GM12891 (cell line): ENCODE measurements around the gene HBZ.

ENCODE experiments used
- POLR2A ChIP-seq: IDR thresholded peaks from 2 replicates; pipeline ENCODE4 v1.6.1; 2011; ENCODE audit warnings: low read depth, low read length, control low read depth
- POLR2AphosphoS5 ChIP-seq: IDR thresholded peaks from 2 replicates; pipeline ENCODE4 v1.6.1; 2011; ENCODE audit warnings: low read depth, low read length, control low read depth

DNA sequence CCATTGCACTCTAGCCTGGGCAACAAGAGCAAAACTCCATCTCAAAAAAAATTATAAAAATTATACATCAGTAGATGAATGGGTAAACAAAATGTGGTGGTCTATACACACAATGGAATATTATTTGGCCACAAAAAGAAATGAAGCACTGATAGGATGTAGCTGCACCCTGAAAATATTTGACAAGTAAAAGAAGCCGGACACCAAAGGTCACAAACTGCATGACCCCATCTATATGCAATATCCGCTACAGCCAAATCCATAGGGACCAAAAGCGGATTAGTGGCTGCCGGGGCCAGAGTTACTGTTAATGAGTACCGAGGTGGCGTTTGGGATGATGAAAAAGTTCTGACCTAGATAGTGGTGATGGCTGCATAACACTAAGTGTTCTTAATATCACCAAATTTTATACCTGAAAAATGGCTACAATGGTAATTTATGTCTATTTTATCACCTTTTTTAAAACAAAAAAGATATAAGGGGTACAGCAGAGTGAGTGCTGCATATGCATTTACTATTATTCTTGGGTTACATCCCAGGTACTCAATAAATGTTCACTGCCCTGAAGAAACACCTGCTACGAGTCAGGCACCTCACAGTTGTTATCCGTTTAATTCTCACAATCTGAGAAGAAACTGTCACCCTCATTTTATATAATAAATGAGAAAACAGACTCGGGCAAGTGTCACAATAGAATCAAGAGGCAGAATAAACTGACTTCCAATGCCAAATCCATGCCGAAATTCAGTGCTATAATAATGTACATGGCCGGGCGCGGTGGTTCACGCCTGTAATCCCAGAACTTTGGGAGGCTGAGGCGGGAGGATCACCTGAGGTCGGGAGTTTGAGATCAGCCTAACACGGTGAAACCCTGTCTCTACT, 27.0 kb downstream of the HBZ start:
- no peak for TF ChIP-seq POLR2AphosphoS5
- no peak for TF ChIP-seq POLR2A
